Lower leg skin (tissue), 4 donors: ENCODE data around the gene BMS1. TPM values are rescaled to one million over a fixed set of nuclear protein-coding genes. Genes with fewer than 3 reads are reported as not detected.
"Not testable (repeated sequence)": the region's sequence is repeated elsewhere in the genome, so short reads cannot be mapped to it uniquely, and the experiment has no call there.

Experiments used
- DNase-seq, 2 donors: peaks; one replicate each; pipeline ENCODE4 v3.0.0-alpha.2; 2019; ENCODE audit warnings: low spot score in 2 of 2
- H3K4me3 ChIP-seq: fragments of 200-600 bp; sonication (generic); 2 replicates; pipeline ENCODE4 v1.5.1; 2017; ENCODE audit warnings: mild to moderate bottlenecking, low read depth; ENCODE audit not compliant: poor library complexity, severe bottlenecking
- CTCF ChIP-seq, 3 donors: fragments of 450-650 bp; IDR thresholded peaks; one replicate each; pipeline ENCODE4 v1.5.1; 2016; ENCODE audit warnings: antibody characterized with exemption in 3 of 3, mild to moderate bottlenecking in 3 of 3, moderate library complexity in 2 of 3
- POLR2A ChIP-seq, 2 donors: fragments of 450-650 bp; IDR thresholded peaks; one replicate each; pipeline ENCODE4 v1.6.1; 2016 to 2017; ENCODE audit warnings: antibody characterized with exemption in 2 of 2, mild to moderate bottlenecking in 1 of 2, moderate library complexity in 1 of 2
- WGBS, 2 donors: methylation state at CpG; one replicate each; pipeline ENCODE4 v1.1.5; 2018; 5-methylcytosine and 5-hydroxymethylcytosine counted together
- intact Hi-C: fragments of 100-400 bp; cut with DNase I; formaldehyde crosslinking; loops from one replicate; pipeline ENCODE4 v1.15.0; 2023; ENCODE audit warnings: low total_unique reads
- total RNA-seq, 4 donors: library from RNA; depleted of rRNA; stranded (reverse); fragments of >200 nt; gene quantifications; one replicate each; pipeline ENCODE4 v1.1.0, GENCODE V29; 2016

The BMS1 gene
- total RNA-seq, 4 donors from 2014 or later = 13.4 to 17.7 (median 17.2) TPM

- intact Hi-C loops = no loop called here
Observed at GRCh38 chr10:42827201-42827600, 44.6 kb downstream of the BMS1 start.

DNA sequence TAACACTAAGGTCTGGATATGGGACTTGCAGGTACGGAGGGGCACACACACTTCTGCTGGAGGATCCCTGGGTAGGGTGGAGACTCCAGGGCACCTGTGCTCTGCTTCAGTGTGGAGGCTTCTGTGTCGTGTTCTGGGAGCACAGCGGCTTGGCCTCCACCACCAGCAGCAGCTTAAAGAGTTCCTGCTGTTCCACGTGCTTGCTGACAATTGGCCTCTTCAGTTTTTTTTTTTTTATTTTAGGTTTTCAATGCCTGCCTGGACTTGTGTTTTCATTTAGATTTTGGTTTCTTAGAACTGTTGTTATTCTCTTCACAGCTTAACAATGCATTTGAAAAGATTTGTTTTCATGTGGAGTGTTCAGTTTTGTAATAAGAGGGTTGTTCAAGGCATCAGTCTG is 45.8 kb downstream of the BMS1 start:
- DNase-seq, intact Hi-C loops, H3K4me3 ChIP-seq: not testable (repeated sequence)
- 80 to 84% methylated on average over 4 of the region's 4 CpGs for WGBS, 2 donors

More at GRCh38 chr10:42827201-42827600, 44.6 kb downstream of the BMS1 start:
- no peak for DNase-seq
- H3K4me3 ChIP-seq = no peak overlapping the region
- TF ChIP-seq POLR2A (IDR thresholded peaks at IDR 0.05) = no peak
- TF ChIP-seq CTCF (IDR thresholded peaks at IDR 0.05) = no peak
- 69 to 77% methylated on average over 6 of the region's 6 CpGs for WGBS, 2 donors

- H3K4me3 ChIP-seq = no peak overlapping the region
- no peak for DNase-seq
- TF ChIP-seq POLR2A (IDR thresholded peaks at IDR 0.05) (no peak), CTCF (IDR thresholded peaks at IDR 0.05) (no peak)
- intact Hi-C loops = no loop called here
- WGBS, 2 donors = 61 to 75% methylated on average over 7 of the region's 7 CpGs
Observed at GRCh38 chr10:42830237-42830636, 47.6 kb downstream of the BMS1 start.

DNA sequence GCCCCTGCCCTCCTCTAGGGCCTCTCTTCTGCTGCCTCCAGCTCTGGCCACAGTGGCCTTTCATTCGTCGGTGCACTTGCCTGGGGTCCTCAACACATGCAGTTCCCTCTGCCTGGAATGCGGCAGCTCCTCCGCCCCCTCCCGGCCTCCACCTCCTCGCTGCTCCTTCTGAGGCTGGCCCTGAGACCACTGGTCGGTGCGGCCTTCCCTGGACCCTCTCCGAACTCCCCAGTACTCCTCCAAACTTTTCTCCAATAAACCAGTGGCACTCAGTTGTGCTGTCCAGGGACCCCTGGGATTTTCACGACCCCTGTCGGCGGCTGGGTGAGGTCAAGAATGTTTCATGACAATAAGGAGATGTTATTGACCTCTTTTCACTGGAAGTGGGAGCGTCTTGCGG is 53.5 kb downstream of the BMS1 start:
- WGBS, 2 donors = 67 to 73% methylated on average over 14 of the region's 14 CpGs
- H3K4me3 ChIP-seq = no peak overlapping the region
- no peak for DNase-seq
- intact Hi-C loops = no loop called here
- no peak for TF ChIP-seq POLR2A (IDR thresholded peaks at IDR 0.05)
- no peak for TF ChIP-seq CTCF (IDR thresholded peaks at IDR 0.05)

GRCh38 chr10:42836771-42837468 is 54.3 kb downstream of the BMS1 start:
- TF ChIP-seq POLR2A (IDR thresholded peaks at IDR 0.05) = no peak
- no peak for DNase-seq
- intact Hi-C loops = no loop called here
- 3 to 4% methylated on average over 38 to 54 of the region's 60 CpGs for WGBS, 2 donors
- peak overlapping the region; percentile 2 for H3K4me3 ChIP-seq

DNA sequence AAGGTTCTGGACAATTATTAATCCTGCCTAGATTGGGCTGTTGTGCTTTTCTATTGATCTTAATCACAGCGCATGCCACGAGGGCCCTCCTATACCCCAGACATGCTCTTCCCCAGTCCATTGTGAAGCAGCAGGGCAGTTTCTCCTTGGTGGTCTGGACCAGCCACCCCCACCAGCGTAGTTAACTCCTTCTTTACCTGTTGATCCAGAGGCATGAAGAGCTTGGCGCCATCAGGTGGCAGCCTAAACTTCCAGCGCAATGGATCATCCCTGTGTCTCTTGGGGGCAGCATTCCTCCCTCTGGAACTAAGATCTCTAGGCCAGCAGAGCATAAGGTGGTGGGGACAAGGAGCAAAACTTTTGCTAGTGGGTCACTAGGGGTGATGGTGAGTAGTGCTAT is 62.2 kb downstream of the BMS1 start:
- H3K4me3 ChIP-seq, DNase-seq, intact Hi-C loops: not testable (repeated sequence)
- 20 to 23% methylated on average over 5 of the region's 5 CpGs for WGBS, 2 donors

GRCh38 chr10:42847261-42847660 is 64.7 kb downstream of the BMS1 start:
- H3K4me3 ChIP-seq, intact Hi-C loops, DNase-seq: not testable (repeated sequence)
- WGBS, 2 donors = 89 to 90% methylated on average over 9 to 15 of the region's 28 CpGs

DNA sequence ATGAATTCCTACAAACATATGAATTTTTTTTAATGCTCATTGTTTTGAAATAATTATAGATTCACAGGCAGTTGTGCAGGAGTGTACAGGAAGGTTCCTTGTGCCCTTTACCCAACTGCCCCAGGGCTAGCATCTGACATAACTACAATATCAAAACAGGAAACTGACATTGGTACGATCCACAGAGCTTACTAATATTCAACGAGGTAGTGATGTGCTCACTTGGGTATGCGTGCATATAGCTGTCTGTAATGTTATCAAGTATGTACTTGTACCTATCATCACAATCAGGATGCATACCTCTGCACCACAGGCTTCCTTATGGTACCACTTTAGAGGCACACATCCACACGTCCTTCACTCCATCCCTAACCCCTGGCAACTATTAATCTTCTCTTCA is 68.3 kb downstream of the BMS1 start:
- DNase-seq = no peak
- intact Hi-C loops = no loop called here
- H3K4me3 ChIP-seq = no peak overlapping the region
- 47 to 60% methylated on average over 4 of the region's 4 CpGs for WGBS, 2 donors
- no peak for TF ChIP-seq POLR2A (IDR thresholded peaks at IDR 0.05)
- no peak for TF ChIP-seq CTCF (IDR thresholded peaks at IDR 0.05)
